Activated CD8-positive, alpha-beta memory T cell treated with anti-CD3 and anti-CD28 coated beads for 24 hours (primary cell): Measurements from ENCODE around the gene EFCAB11.

ENCODE experiments used
- DNase-seq: peaks from one replicate; pipeline ENCODE4 v3.0.0-alpha.2; 2020

The EFCAB11 gene

DNA sequence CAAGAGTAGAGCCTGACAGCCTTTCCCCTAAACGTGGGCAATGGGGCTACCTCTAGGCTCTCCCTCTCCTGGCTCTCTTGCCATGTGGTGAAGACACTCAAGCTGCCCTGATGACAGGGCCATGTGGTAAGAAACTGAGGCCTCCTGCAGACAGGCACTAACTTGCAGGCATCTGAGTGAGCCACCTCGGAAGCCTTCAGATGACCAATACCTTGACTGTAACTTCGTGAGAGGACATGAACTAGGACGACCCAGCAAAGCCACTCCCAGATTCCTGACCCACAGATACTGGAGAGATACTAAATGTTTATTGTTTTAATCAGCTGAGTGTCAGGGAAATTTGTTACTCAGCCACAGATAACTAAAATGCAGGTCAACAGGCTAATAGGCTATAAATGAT is 96.4 kb downstream of the EFCAB11 start:
- no peak for DNase-seq

DNA sequence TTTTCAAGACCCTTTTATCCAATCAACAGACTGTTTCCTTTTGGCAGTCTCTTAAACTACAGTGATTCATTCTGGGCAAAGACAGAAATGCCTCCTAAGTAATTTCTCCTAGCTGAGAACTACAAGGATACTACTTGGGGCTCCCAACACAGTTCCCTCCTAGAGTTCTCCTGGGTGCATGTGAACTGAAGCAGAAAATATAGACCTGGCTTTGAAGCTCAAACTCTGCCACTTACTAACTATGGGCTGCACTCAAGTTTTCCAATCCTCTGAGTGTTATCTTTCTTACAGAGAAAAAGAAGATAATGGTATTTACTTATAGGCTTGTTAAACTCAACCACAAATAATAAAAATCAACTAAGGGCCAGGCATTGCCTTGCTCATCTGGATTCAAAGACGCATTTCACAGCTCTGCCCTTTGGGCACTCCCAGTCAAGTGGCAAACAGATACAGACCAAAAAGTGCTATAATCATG is 97.6 kb downstream of the EFCAB11 start:
- DNase-seq: no peak

DNA sequence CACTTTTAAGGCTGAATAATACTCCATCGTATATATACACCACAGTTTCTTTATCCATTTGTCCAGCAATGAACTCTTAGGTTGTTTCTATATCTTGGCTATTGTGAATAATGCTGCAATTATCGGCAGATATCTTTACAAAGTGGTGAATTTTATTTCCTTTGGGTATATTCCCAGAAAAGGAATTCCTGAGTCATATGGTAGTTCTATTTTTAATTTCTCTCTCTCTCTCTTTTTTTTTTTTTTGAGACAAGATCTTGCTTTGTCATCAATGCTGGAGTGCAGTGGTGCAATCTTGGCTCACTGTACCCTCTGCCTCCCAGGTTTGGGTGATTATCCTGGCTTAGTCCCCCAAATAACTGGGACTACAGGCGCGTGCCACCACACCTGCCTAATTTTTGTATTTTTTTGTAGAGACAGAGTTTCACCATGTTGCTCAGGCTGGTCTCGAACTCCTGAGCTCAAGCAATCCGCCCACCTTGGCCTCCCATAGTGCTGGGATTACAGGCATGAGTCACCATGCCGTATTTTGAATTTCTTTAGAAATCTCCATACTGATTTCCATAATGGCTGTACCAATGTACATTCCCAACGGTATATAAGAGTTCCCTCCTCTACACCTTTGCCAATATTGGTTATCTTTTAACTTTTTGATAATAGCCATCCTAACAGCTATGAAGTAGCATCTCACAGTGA is 98.4 kb downstream of the EFCAB11 start:
- DNase-seq: no peak

DNA sequence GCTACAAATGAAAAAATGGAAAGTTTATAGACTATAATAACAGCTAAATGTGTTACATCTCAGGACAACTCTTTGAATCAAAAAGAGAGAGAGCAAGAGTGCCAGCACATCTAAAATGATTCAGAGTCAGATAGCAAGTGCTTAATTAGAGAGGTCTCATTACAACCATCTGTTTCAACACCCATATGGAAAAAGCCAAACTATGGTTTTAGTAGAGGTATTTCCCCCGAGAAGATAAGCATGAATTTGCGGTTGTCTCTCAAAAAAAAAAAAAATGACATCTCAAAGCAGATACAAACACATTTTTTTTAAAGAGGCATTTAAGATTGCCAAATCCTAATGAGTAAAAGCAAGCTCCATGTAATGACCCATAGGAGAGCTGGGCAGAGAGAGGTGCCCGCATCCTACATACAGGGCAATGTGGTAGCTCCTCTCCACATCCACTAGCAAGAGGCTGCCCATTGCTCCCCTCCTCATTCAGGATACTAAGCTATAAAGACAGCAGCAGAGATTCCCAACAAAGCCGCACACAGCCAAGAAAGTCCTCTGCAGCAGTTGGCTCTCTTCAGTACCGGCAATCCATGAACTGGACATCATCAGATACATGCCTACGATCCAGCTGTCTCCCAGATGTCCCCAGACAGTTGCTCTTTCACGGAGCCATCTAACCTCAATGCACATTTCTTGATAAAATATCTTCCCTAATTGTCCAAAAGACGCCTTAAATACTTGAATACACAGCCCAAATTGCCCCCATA is 100.4 kb downstream of the EFCAB11 start:
- no peak for DNase-seq

DNA sequence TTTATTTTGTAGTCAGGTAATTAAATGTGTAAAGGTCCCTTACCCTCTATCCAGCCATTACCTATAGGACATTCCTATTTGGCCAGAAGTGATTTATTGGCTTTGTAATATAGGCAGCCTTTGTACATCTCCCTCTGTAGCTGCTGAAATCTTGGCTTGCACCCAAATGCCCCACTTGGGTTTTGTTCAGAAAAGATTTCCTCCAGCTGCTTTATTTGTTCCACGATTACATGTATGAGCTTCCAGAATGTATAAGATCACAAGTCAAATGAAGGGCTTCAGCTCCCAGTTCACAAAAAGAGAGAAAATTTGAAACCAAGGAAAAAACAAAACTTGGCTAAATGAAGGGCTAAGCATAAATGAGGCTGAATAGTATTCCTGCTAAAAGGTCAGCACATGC is 103.4 kb downstream of the EFCAB11 start:
- DNase-seq: no peak

DNA sequence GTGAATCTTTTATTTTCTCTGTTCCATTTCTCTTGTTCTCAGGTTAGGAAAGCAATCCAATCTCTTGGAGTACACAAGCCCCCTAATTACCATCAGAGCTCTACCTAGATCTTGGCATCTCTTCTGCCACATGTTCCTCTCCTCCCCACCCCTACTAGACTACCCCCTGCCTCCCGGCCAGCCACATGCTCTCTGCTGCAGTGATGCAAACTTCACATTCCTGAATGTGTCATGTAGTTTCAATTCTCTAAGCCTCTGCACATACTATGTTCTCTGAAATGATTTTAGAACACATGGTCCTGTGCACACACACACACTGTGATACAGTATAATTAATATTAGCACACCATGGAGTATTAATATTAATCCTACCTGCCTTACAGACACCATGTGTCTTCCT is 104.6 kb downstream of the EFCAB11 start:
- no peak for DNase-seq

DNA sequence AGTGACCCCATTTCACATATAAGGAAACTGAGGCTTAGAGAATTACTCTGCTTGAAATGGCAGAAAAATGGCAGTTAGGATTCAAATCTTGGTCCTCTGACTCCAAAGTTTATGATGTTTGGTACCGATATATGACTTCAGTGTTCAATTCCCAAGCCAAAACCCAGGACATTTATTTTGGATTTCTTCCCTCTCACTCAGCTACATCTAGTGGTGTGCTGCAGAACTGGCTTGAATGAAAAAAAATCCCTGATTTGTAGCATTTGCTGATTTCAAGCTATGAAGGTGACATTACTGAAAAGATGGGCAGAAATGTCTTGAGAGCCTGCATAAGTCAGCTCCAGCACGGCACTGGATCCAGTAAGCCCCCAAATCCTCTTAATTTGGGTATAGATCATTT is 106.4 kb downstream of the EFCAB11 start:
- no peak for DNase-seq

DNA sequence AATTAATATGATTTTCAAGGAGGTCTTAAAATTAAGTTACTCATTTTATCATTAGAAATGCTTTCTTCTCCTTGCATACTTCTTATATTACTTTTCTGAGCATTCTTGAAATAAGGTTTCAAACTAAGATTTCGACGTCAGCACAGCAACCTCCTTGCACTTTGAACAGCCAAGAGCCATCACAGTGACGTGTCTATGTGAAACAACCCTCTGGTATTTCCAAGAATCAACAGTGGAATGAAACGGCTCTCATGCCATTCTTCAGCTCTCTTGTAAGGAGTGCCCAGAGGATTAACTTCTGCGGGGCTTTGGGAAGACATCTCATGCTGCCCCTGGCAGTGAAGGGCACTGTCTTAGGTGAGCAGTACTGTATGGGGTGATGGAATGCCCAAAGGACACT is 109.2 kb downstream of the EFCAB11 start:
- no peak for DNase-seq

DNA sequence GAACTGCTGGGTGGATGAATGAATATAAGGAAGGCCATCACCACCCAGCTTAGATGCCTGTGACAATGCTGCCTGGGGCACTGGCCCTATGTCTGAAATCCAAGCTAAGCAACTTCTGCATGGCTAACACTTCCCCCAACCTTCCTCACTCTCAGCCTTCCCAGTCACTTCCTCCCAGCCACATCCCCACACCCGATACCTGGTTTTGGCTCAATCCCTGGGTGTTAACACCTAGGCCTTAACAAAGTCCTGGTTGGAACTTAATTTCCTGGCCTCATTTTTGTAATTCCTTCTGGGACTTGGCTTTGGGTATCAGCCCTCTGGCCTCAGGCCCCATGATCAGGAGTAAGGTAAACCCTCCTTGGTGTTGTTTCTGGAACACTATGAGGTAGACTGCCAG is 110.0 kb downstream of the EFCAB11 start:
- no peak for DNase-seq

DNA sequence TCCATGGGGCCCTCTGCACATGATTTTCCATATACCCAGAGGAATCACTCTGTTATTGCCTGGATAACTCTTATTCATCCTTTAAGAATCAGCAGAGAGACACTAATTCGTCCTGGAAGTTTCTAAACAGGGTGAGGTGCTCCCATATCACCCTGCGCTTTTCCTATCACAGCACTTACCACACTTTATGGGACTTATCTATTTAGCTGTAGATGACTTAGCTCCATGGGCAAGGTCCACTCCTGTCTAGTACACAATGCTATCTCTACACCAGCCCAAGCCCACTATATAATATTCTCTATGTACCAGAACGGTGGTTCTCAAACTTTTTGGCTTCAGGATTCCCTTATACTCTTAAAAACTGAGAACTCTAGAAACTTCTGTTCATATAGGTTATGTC is 111.7 kb downstream of the EFCAB11 start:
- DNase-seq: no peak

DNA sequence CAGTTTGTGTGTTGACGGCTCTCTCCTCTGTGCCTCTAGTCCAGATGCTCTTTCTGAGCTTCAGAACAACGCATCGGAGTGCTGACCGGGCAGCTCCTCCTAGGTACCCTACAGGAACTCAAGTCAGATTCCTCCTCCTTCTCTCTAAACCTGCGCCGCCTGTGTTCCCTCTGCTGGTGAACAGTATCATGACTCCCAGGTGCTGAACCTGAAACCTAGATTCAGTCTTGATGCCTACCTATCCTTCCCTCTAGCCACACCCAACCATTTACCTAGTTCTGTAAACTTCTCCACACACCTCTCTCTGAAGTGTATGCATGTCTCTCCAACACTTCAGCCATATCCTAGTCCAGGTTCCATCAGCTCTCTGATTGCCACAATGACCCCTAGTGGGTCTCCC is 112.7 kb downstream of the EFCAB11 start:
- DNase-seq: no peak

DNA sequence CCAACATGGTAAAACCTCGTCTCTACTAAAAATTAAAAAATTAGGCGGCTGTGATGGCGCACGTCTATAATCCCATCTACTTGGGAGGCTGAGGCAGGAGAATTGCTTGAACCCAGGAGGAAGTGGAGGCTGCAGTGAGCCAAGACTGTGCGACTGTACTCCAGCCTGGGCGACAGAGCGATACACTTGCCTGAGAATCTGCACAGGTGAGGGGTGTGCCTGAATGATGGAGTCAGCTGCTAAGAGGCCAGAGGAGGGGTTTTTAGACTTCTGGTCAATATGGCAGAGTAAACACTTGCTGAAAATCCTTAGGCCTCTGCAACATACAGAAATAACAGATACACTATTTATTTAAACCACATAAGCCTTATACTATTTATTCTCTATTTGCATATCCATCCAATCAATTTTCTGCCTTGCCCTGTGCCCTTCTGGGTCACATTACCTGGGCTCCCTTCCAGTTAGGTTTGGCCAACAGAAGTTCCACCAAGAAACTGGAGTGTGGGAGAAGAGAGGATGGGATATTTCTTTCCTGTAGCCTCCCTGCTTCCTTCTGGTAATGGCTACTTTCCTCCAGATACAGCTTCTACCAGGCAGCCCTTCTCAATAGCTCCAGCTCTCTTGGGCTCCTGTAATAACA is 117.6 kb downstream of the EFCAB11 start:
- DNase-seq: no peak

DNA sequence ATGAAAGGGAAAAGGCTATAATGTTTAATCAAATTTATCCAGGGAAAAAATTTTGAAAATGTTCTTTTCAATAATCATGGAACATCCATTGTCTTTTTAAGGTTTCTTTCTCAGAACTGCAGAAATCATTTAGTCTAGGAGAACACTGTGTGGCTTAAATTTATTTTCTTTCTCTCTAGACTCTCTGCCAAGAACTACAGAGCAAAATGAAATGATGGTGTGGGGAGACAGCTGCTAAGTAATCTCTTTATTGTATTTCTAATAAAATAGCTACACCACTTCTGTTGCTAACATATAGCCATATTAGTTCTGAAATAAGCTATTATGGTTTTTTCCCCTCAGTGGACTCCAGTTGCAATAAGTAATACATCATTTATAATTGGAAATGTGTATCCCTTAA is 120.9 kb downstream of the EFCAB11 start:
- no peak for DNase-seq

DNA sequence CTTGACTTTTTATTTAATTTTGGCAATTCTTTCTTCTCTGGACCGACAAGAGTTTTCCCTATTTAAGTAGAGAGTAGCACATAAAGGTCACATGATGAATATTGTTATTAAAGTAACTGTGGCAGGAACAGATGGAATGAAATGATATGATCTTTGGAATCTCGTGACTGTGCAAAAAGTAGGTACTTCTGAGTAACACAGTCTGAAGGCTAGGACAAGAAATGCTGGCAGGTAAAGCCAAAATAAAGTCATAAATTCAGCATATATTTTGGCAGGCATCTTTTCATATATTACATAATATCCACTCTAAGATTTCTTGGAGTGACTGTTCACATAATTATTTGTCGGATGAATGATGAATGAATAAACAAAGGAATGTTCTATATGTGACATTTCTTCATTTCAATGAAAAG is 121.4 kb downstream of the EFCAB11 start:
- no peak for DNase-seq

DNA sequence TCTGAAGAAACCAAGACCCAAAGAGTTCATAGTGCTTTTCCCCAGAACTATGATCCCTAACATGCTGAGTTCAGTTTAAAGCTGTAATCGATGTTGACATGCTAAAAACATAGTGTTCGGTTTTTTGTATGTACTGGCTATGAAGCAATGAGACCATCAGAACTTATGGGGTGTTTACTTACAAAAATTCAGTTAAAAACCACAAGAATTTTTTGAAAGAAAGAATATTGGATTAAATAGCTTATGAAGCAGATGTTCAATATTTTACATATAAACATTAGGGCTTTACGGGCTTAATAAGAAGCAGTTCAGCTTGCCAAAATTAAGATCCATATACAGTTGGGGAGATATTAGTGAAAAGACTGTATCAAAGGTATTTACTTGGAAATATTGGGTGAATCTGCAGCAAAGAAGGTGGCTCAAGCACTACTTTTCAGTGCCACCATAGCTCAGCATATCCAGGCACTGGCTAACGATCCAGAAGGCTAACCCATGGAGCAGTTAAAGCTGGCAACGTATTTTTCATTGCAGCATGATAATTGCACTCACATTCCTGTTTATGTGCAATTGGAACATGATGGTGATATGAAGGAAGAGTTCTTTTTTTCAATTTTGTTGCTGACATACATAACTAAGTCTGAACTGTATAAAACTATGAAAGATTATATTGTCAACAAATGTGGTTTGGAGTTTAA is 125.9 kb downstream of the EFCAB11 start:
- DNase-seq: no peak

DNA sequence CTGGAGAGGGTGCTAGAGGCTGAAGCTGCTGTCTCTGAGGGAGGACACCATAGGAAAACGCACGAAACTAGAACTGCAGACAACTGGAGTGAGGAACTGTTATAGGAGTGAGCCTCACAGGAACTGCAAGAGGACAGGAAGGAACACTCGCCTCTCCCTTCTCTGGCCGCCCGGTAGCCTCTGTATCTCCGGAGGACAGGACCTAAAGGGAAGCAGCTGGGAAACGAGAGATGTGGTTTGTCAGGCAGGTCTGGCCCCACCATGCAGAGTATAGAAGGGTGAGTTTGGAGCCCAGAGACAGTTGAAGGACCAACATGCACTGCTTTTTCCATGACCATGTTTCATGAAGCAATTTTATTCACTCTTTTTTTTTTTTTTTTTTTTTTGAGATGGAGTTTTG is 127.3 kb downstream of the EFCAB11 start:
- DNase-seq: no peak

DNA sequence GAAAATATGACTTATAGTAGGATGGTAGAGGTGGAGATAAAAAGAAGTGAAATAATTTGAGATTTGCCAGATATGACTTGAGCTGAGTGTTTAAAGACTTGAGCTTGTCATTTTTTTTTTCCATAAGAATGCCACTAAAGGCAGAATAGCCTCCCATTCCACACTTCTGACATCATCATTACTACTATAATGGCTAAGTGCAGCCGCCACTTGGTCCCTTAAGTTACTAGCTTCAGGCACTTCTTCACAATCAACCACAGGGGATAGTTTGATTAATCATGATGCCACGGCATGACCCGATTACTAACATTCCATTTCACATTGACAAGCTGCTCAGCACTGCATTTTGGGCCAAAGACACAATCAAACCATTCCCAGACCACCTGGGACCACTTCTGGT is 127.9 kb downstream of the EFCAB11 start:
- no peak for DNase-seq

DNA sequence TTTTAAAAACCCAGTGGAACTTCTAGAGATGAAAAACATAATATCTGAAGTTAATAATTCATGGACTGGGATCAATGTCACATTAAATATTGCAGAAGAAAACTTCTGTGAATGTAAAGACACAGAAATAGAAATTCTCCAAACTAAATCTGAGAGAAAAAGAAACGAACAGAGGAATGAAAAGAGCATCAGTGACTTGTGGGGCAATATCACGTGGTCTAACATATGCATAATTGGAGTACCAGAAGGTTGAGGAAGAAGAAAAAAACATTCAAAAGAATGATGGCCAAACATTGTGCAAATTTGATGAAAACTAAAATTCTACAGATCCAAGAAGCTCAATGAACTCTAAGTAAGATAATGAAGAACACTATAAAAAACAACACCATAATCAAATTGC is 130.8 kb downstream of the EFCAB11 start:
- no peak for DNase-seq

DNA sequence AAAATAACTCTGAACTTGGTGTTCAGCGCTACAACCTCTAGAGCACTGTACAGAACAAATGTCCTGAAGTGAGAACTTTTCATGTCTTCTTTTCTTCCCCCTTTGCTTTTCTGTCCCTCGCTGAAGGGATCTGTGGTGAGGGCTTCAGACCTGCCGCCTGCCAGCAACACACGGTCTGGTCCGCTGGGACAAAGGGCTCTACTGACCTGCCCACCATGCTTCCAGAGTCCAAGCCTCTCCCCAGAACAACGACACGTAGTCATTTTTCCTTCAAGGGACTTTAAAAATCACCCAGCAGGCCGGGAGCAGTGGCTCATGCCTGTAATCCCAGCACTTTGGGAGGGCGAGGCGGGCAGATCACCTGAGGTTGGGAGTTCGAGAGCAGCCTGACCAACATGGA is 140.4 kb downstream of the EFCAB11 start:
- no peak for DNase-seq

DNA sequence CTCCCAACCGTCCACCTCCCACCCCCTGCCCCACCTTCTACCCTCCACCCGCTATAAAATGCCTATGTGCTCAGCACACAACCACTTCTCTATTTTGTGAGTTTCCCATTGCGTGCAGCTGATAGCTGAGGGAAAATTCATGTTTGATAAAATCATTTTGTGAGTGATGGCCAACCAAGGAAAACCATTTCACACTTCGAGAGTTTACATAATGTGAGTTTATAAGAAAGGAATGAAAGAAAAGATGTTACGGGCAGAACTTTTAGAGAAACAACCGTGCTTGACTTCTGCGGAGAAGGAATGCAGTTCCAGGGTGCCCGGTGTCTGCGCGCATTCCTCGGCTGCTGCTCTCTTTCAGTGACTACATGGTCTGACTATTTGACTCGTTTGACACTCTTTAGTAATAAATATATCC is 140.9 kb downstream of the EFCAB11 start:
- DNase-seq: no peak

DNA sequence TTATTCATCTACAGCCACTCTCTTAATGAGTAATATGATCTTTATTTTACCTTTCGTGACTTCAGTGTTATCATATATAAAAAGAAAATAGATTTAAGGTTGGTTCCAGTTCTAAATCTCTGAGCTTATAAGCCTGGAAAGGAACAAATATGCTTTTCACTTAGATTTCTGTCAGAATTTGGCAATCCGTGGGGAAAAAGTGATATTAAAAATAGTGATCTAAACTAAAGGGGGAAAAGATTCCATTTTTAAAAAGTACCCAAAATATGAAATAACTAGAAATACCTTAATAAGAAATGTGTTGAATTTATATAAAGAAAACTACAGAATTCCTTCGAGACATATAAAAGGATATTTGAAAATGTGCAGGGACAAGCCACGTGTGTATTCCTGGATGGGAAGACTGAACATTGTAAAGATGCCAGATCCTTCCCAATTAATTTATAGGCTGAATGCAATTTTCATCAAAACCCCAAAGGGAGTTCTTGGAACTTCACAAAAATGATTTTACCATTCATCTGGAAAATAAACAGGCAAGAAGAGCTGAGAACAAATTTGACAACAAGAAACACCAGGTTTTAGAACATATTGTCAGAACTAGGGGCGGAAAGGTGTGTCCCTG is 142.5 kb downstream of the EFCAB11 start:
- no peak for DNase-seq

DNA sequence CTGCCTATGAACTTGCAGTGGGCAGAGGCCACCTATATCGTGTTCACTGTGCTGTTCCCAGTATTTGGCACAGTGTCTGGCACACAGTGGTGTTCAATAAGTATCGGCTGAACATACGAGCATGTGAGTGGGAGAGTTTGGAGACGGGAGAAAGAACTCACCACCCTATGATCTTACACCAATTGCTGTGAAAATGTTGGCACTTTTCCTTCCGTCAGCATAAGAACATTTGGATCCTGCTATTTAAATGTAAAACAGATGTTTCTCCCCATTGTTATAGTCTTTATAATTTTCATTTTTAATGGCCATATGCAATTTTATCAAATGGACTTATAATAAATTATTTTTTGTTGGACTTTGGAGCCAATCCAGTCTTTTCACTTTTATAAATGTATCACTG is 144.4 kb downstream of the EFCAB11 start:
- DNase-seq: no peak

DNA sequence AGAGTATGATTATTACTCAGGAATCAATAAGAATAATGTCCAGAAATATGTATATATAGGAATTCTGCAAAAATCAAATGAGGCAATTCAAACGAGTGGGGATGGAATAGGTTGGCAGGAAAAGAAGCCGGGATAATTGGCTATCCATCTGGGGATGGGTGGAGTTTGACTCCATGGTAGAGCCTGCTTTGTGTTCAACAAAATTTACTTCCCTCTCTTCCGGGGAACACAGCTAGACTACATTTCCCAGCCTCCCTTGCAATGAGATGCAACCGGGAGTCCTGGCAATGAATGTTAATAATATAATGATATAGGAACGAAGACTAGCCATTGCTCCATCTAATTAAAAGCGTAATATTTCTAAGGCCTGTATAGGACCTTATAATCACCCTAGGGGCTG is 146.6 kb downstream of the EFCAB11 start:
- no peak for DNase-seq
